GM18951 (cell line): ENCODE measurements around the gene DENND1A.

Source experiments
- POLR2A ChIP-seq: IDR thresholded peaks from 4 replicates; pipeline ENCODE4 v1.6.1; 2011; ENCODE audit warnings: mild to moderate bottlenecking; ENCODE audit not compliant: insufficient read length, insufficient read depth; ENCODE audit errors: extremely low read depth
- in situ Hi-C: fragments of 300-500 bp; cut with MboI; formaldehyde crosslinking; loops from one replicate; pipeline ENCODE4 v1.12.0; 2022; ENCODE audit warnings: low sequenced_read_pairs, mixed read lengths, inconsistent platforms; ENCODE audit not compliant: unreplicated experiment

DENND1A gene

GRCh38 chr9:123597876-123598556, 331.9 kb downstream of the DENND1A start:
- no peak for TF ChIP-seq POLR2A
- in situ Hi-C loops: no loop called here

DNA sequence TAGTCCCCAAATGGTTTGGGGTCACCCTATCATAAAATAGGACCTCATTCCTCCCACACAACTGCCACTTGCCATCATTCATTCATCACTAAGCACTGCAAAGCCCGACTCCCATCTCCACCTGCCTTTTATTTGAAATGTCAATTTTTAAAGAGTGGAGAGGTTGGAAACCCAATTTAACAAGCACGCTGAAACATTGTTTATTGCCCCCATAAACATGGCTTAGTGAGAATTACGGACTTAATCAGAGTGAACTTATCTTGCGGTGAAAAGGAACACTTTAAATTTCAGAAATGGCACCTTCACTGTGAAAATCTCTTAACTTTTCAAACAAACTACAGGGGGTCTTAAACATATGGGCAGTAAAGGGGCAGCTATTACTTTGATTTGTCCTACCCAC, 332.9 kb downstream of the DENND1A start:
- in situ Hi-C loops: no loop called here
- TF ChIP-seq POLR2A: no peak

DNA sequence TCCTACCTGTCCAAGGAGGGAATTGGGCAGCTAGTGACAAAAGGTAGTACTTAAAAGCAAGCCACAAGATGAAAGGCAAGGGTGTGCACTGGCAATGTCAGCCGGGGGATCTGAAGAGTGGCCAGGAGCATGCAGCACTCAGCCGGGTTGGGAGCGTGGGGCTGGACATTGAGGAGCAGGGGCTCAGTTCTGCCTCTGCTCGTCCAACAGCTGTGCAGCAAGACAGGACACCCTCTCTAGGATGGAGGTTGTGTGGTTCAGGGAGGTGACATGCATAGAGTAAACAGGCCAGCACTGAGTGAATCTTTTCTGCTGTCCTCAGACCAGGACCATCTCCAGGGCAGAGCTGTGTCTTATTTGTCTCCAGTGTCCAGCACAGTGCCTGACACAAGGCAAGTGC, 338.6 kb downstream of the DENND1A start:
- in situ Hi-C loops: no loop called here
- no peak for TF ChIP-seq POLR2A

DNA sequence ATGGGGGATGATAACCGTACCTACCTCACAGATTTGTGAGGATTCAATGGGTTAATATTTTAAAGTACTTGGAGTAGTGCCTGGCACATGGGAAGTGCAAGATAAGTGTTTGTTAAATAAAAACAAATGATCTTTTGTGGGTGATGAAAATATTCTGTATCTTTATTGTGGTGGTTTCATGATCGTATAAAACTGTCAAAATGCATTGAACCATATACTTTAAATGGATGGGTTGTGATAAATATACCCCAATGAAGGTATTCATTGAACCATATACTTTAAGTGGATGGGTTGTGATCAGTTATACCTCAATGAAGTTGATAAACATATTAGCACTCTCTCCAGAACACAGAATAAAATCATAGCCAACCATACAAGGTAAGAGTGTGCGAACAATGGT, 339.4 kb downstream of the DENND1A start:
- in situ Hi-C loops: no loop called here
- no peak for TF ChIP-seq POLR2A

GRCh38 chr9:123589361-123590239, 340.3 kb downstream of the DENND1A start:
- TF ChIP-seq POLR2A: no peak
- in situ Hi-C loops: no loop called here

- in situ Hi-C loops: no loop called here
- TF ChIP-seq POLR2A: no peak
Measured at GRCh38 chr9:123586275-123586674, 343.7 kb downstream of the DENND1A start.

GRCh38 chr9:123584202-123585176, 345.4 kb downstream of the DENND1A start:
- in situ Hi-C loops: no loop called here
- no peak for TF ChIP-seq POLR2A

- in situ Hi-C loops: no loop called here
Measured at GRCh38 chr9:123583646-123584045, 346.3 kb downstream of the DENND1A start.

DNA sequence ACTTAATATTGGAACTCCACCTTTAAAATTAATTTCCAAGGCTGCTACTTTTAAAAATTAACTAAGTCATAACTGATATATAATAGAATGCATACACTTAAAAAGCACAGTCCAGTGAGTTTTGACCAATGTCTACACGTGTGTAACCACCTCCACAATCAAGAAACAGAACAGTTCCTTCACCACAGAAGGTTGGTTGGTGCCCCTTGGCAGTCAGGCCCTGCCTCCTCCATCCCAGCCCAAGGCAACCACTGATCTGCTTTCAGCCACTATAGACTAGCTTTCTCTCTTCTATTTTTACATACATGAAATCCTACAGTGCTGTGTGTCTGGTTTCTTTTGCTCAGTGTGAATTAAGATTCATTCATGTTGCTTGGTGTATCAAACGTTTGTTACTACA, 358.7 kb downstream of the DENND1A start:
- in situ Hi-C loops: no loop called here

More at GRCh38 chr9:123583646-123584045, 346.3 kb downstream of the DENND1A start:
- TF ChIP-seq POLR2A: no peak

DNA sequence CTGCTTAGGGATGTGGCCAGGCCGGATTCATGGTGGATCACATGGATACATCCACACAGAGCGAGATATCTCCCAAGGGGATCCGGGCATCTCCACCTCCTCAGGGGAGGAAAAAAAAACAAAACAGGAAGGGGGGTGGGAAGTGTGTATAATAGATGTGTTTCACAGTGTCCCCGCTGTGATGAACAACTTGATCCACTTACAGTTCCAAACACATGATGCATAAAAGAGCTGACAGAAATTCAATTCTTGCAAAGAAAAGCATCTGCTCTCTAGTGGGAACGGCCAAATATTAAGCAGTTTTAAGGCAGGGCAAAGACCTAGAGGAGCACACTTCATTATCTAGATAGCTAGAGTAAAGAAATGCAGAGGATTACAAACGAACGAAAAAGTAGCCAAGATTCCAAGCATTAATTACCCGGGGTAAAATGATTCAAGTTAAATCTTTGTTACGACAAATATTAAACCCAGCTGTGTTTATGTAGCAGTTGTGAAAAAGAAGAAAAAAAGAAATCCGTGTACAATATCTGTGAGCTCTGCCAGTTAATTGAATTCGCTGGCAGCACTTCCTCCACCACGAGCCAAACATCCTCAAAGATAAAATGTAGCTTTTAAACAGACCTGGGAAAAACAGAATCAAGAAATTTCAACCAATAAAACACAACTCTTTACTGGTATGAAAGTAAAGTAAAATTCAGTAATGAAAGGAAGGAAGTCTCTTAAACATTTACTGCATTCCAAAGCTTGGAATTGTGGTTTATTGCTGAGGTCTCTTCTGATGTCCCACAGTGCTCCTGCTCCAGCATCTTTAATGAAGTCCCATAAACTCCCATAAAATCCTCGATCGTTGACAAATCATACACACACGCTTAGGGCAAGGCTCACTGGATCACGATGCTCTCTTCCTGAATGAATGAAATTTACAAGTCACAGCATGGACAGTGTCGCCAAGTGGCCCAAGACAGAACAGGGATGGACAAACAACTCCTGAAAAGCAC, 360.9 kb downstream of the DENND1A start:
- in situ Hi-C loops: no loop called here
- TF ChIP-seq POLR2A: no peak

More for the DNA sequence above, 358.7 kb downstream of the DENND1A start:
- TF ChIP-seq POLR2A: no peak

GRCh38 chr9:123567013-123567412, 362.9 kb downstream of the DENND1A start:
- in situ Hi-C loops: no loop called here
- TF ChIP-seq POLR2A: no peak

- in situ Hi-C loops: no loop called here
- no peak for TF ChIP-seq POLR2A
Measured at GRCh38 chr9:123564652-123565051, 365.3 kb downstream of the DENND1A start.
